AG10803 (cell line): ENCODE data around the gene FARP2.

ENCODE experiments used
- DNase-seq: peaks from one replicate; pipeline ENCODE4 v3.0.0; 2010; ENCODE audit warnings: low read depth
- H3K4me3 ChIP-seq: 2 replicates; pipeline ENCODE4 v1.5.1; 2011; ENCODE audit warnings: mild to moderate bottlenecking, low read length, control low read depth
- TF ChIP-seq, protein P1 (sequence below): conservative IDR thresholded peaks from 2 replicates; pipeline ENCODE4 v1.5.1; 2011; ENCODE audit warnings: mild to moderate bottlenecking, low read length, control low read depth, inconsistent platforms

The FARP2 gene

DNA sequence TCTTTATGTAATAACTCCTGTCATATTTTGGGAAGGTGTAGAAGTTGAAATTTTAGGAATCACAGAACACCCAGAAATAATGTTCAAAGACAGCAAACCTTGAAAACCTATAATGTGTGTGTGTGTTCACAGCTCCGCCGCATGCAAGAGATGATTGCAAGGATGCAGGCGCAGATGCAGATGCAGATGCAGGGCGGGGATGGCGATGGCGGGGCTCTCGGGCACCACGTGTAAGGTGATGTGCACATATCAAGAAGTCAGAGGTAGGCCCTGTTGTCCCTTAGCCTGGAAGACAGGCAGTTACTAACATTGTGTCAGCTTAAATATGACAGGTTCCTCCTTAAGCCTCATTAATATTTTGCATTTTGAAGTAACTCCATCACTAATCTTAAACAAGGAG lies 6.1 kb upstream of the FARP2 start:
- no peak for DNase-seq
- TF ChIP-seq, protein P1, sequence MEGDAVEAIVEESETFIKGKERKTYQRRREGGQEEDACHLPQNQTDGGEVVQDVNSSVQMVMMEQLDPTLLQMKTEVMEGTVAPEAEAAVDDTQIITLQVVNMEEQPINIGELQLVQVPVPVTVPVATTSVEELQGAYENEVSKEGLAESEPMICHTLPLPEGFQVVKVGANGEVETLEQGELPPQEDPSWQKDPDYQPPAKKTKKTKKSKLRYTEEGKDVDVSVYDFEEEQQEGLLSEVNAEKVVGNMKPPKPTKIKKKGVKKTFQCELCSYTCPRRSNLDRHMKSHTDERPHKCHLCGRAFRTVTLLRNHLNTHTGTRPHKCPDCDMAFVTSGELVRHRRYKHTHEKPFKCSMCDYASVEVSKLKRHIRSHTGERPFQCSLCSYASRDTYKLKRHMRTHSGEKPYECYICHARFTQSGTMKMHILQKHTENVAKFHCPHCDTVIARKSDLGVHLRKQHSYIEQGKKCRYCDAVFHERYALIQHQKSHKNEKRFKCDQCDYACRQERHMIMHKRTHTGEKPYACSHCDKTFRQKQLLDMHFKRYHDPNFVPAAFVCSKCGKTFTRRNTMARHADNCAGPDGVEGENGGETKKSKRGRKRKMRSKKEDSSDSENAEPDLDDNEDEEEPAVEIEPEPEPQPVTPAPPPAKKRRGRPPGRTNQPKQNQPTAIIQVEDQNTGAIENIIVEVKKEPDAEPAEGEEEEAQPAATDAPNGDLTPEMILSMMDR: no peak
- no peak overlapping the region for H3K4me3 ChIP-seq

DNA sequence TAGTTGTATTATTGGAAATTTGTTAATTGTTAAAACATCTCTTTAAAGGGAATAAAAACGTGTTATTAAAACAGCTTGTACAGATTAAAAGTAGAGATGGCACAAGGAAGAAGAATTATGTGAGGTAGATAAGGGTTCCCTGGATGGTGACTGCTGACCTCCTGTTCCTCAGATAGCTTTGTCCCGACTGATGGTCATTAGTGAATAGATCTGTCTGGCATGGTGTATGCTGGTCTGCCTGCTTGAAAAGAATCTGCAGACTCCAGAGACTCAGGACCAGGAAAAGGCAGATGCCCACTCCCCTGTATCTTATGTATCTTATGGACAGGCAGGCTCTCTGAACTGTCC lies 5.6 kb upstream of the FARP2 start:
- TF ChIP-seq, protein P1: no peak
- no peak for DNase-seq
- no peak overlapping the region for H3K4me3 ChIP-seq

DNA sequence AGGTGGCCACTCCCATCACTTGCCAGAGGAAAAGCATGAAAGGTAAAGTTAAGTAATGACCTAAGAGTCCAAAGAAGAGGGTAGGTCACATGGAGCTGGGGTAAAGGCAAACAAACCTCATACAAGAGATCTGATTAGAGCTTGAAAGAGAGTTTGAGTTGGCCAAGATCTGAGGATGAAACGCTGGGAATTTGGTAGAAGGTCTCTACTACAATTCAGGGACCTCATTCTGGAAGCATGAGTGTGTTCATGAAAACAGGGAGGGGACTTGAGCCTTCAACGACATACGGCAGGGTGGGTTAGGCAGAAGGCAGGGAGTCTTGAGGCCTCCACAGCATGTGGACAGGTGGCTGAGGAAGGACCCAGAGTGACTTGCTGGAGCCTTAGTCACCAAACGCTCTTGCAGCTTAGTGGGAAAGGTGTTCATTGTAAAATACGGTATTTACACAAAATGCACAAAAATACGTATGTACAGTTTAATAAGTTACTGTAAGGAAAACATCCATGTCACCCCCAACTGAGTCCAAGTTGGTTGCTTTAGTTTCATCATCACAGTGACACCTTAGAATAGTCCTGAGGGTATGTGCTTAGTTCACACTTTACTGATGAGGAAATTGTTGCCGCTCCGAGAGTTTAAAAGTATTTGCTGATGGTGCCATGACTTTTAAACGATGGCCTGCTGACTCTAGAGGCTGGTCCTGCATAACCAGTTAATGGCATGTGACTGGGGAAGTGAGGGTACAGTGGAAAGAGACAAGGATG lies 5.0 kb upstream of the FARP2 start:
- no peak overlapping the region for H3K4me3 ChIP-seq
- TF ChIP-seq, protein P1: no peak
- DNase-seq: no peak

DNA sequence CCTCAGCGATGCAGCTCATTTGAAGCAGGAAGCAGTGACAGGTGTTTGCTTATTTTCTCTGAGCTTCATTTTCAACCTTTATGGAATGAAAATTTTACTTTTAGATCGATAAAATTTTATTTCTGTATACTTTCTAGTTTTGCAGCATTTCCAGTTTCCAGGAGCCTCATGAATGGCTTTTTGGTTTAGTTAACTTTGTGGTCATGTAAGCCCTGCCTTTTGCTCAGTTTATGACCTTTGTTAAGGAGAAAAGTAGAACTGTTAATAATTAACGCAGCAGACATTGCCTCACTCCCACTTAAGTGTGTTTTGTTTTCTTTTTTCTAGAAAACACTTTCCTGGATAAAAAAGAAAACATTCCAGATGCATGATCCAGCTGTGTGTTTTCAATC lies 4.4 kb upstream of the FARP2 start:
- no peak for DNase-seq
- H3K4me3 ChIP-seq: no peak overlapping the region
- TF ChIP-seq, protein P1: no peak

DNA sequence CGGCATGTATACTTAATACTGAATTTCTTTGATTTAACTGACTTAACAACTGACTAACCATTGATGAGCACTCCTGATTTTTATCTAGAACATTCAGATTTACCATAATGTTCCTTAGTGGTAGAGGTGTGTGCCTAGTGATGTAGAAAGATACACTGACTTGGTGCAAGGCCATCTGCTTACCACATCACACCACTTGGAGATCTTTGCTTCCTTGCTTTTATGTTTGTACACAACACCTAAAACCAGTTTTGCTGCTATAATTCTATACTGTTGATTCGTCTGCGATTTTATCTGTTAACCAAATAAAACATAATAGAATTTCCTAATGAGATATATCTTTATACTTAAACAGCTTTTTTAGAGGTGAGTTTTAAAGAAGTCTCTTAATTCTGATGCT lies 3.9 kb upstream of the FARP2 start:
- TF ChIP-seq, protein P1: no peak
- no peak for DNase-seq
- no peak overlapping the region for H3K4me3 ChIP-seq

DNA sequence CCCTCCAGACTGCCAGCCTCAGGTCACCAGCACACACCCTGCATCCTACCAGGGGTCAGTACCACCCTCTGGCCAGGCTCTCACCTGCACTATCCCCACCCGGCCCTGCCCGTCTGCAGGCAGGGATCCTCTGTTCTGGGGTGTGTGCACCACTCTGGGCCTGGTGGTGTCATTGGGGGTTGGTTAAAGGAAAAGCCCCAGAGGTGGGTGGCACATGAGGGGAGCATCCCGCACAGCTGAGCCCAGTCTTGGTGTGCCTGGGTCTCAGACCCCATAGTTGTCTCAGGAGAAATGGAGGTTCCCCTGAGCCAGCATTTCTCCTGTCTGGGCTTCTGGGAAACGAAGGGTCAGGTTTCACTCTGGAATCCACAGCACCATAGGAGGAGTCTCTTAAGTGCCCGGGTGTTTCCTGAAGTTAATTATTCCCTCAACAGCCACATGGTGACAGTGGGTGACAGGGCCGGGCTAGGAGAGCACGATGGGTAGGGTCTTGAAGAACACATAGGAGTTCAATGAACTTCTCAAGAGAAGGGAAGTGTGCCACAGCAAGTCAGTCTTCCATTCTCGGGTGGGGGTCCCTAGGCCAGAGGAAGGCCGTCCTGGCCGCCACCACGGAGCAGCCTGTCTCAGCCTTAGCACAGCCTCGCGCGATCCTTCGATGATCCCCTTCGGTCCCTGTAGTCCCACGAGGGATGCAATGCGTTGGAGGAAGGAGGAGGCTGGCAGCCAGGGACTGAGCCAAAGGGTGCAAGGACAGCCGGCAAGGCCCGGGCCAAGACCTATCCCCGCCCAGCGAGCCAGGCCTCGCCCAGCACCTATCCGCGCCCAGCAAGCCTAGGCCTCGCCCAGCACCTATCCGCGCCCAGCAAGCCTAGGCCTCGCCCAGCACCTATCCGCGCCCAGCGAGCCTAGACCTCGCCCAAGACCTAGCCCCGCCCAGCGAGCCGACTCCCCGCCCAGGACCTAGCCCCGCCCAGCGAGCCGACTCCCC lies 1.1 kb upstream of the FARP2 start:
- TF ChIP-seq, protein P1: peak; percentile 13; the same call in 1 of the 2 replicates
- H3K4me3 ChIP-seq: peak overlapping the region; percentile 8; the same call in 1 of the 2 replicates
- peak; percentile 62 for DNase-seq
